Panc1 (cell line): Measurements from ENCODE around the gene MMP15.

Source experiments
- CTCF ChIP-seq: fragments of 450-650 bp; IDR thresholded peaks from 2 replicates; pipeline ENCODE4 v1.5.1; 2017; ENCODE audit warnings: mild to moderate bottlenecking
- POLR2AphosphoS5 ChIP-seq: IDR thresholded peaks from 2 replicates; pipeline ENCODE4 v1.6.1; 2012; ENCODE audit warnings: mild to moderate bottlenecking, low read depth, low read length, moderate library complexity
- REST ChIP-seq, 2 experiments: IDR thresholded peaks; 2 replicates each; pipeline ENCODE4 v1.6.1; 2011 to 2012; ENCODE audit warnings: low read depth in 2 of 2, control low read depth in 1 of 2, low read length in 1 of 2, mild to moderate bottlenecking in 1 of 2, moderate library complexity in 1 of 2; ENCODE audit not compliant: insufficient read depth in 1 of 2
- TCF7L2 ChIP-seq: IDR thresholded peaks from 2 replicates; pipeline ENCODE4 v1.6.1; 2011; ENCODE audit warnings: mild to moderate bottlenecking, low read depth, low read length, inconsistent platforms

GRCh38 chr16:57998992-57999365, 26.6 kb upstream of the MMP15 start:
- TF ChIP-seq CTCF: no peak
- no peak for TF ChIP-seq POLR2AphosphoS5
- no peak for TF ChIP-seq REST (IDR thresholded peaks at IDR 0.05; ENCODE audit: insufficient read depth in 1 of 2, low read depth in 2 of 2, low read length in 1 of 2)
- TF ChIP-seq TCF7L2: no peak
